HAP-1 (cell line): ENCODE measurements around the gene DDN.

Source experiments
- DNase-seq, 2 experiments: peaks; one replicate each; pipeline ENCODE4 v3.0.0-alpha.2; 2016 to 2020; ENCODE audit warnings: low spot score in 2 of 2
- H3K27me3 ChIP-seq: fragments of 250-450 bp; sonication (Bioruptor Pico); 2 replicates; pipeline ENCODE4 v1.5.1; 2020; ENCODE audit warnings: low read depth, mild to moderate bottlenecking, moderate library complexity
- H3K36me3 ChIP-seq: fragments of 250-450 bp; sonication (Bioruptor Pico); replicated peaks from 2 replicates; pipeline ENCODE4 v1.5.1; 2020; ENCODE audit warnings: mild to moderate bottlenecking
- H3K4me1 ChIP-seq: fragments of 250-450 bp; sonication (Bioruptor Pico); 2 replicates; pipeline ENCODE4 v1.5.1; 2020; ENCODE audit warnings: mild to moderate bottlenecking
- H3K4me3 ChIP-seq: fragments of 250-450 bp; sonication (Bioruptor Pico); 2 replicates; pipeline ENCODE4 v1.5.1; 2020; ENCODE audit warnings: mild to moderate bottlenecking, moderate library complexity
- H3K9me3 ChIP-seq: fragments of 250-450 bp; sonication (Bioruptor Pico); 2 replicates; pipeline ENCODE4 v1.5.1; 2020; ENCODE audit warnings: mild to moderate bottlenecking, moderate library complexity
- in situ Hi-C: fragments of 300-500 bp; cut with MboI; formaldehyde crosslinking; loops from 3 replicates; pipeline ENCODE4 v1.14.3; 2020; ENCODE audit warnings: low sequenced_read_pairs, inconsistent platforms, mixed read lengths

DDN gene

DNA sequence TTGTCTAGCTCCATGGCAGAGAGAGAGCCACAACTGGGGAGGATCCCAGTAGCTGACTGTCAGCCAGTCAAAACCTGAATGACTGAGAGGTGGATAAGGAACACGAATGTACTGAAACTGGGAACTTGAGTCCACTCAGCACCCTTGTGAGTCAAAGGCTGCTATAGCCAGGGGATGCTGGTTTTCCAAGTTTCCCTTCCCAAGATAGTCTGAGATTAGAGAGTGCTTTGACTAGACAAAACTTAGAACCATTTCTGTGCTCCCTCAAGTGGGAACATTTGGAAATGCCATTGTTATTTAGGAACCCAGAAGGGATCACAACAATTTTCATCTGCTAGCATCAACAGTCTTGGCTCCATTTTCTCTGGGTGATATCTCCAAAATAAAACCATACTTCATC, 15.4 kb upstream of the DDN start:
- no peak for DNase-seq
- Histone ChIP-seq H3K9me3 (no peaks in the 10 kb centered on the region), H3K4me1 (peaks cover 17% of the 10 kb centered on the region), H3K36me3 (peaks cover 27% of the 10 kb centered on the region), H3K4me3 (no peak overlapping the region), H3K27me3 (no peaks in the 10 kb centered on the region)
- in situ Hi-C loops: no loop called here

DNA sequence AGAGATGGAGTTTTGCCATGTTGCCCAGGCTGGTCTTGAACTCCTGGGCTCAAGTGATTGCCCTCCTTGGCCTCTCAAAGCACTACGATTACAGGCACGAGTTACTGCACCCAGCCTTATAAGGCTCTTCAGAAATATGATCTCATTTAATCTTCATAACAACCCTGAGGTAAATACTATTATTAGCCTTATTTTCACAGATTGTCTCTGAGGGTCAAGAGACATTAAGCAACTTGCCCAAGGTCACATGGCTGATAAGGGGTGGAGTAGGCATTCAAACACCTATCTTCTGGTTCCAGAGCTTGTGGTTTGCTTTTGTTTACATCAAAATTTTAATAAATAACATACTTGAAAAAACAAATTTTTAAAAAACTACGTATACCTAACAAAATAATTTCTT, 14.3 kb upstream of the DDN start:
- in situ Hi-C loops: no loop called here
- peaks cover 21% of the 10 kb centered on the region for H3K4me1 ChIP-seq
- DNase-seq: no peak
- H3K4me3 ChIP-seq: no peak overlapping the region
- H3K27me3 ChIP-seq: no peaks in the 10 kb centered on the region
- H3K9me3 ChIP-seq: no peaks in the 10 kb centered on the region
- peaks cover 29% of the 10 kb centered on the region for H3K36me3 ChIP-seq

DNA sequence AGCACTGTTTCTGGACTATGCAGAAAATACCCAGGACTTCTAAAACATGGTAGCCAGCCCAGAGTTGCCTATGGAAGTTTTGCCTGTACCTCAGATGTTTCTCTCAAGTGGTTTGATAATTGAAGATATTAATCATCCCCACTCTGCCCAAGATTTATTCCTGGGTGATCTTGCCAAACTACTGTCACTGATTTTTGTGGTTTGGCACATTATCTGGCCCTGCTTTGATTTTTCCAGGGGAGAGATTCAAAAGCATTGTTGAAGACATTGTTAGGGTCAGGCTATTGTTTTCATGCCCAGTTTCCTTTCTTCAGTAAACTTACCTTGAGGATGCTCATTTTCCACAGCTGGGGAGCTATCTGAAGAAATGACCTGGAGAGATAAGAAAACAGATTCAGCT, 13.6 kb upstream of the DDN start:
- H3K27me3 ChIP-seq: no peaks in the 10 kb centered on the region
- H3K4me3 ChIP-seq: no peak overlapping the region
- peaks cover 29% of the 10 kb centered on the region for H3K36me3 ChIP-seq
- H3K4me1 ChIP-seq: peaks cover 19% of the 10 kb centered on the region
- DNase-seq: no peak
- no peaks in the 10 kb centered on the region for H3K9me3 ChIP-seq
- in situ Hi-C loops: no loop called here

DNA sequence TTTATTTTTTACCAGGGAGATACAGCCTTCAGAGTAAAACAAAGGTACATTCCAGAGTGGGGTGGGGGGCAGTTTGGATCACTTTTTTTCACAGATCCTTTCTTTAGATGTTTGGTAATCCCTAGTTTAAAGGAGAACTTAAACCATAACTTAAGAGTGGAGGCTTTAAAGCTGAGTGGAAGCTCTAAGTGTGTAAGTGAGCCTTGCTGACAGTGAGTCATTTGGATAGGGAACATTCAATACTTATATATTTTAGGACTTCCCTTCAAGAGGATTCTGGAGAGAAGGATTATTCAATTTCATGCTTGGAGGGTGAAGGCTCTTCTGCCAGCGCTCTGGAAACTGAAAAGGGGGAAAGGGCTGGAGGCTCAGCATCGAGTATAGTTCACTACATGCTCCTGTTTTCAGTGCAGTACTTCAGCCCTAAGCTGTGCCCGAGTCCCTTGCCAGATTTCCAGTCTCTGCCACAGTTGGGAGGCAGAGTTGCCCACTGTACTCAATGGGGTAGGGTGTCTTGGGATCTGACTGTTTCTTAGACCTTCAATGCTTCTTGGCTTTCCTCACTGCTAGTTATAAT, 11.0 kb upstream of the DDN start:
- Histone ChIP-seq H3K27me3 (no peaks in the 10 kb centered on the region), H3K36me3 (peaks cover 26% of the 10 kb centered on the region), H3K4me3 (no peak overlapping the region), H3K9me3 (no peaks in the 10 kb centered on the region), H3K4me1 (peaks cover 14% of the 10 kb centered on the region)
- DNase-seq: no peak
- in situ Hi-C loops: no loop called here

DNA sequence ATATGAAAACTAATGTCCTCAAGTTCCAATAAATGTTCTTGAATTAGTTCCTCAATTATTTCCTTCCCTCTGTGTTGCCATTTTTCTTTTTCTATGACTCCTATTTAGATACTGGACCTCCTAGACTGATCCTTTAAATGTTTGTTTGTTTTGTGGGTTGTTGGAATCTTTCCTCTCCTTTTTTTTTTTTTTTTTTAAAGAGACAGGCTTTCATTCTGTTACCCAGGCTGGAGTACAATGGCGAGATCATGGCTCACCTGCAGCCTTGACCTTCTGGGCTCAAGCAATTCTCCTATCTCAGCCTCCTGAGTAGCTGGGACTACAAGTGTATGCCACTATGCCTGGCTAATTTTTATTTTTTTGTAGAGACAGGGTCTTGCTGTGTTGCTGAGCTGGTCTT, 9.8 kb upstream of the DDN start:
- in situ Hi-C loops: no loop called here
- no peak for DNase-seq
- Histone ChIP-seq H3K36me3 (peaks cover 34% of the 10 kb centered on the region), H3K4me3 (no peak overlapping the region), H3K27me3 (no peaks in the 10 kb centered on the region), H3K9me3 (no peaks in the 10 kb centered on the region), H3K4me1 (peaks cover 14% of the 10 kb centered on the region)

DNA sequence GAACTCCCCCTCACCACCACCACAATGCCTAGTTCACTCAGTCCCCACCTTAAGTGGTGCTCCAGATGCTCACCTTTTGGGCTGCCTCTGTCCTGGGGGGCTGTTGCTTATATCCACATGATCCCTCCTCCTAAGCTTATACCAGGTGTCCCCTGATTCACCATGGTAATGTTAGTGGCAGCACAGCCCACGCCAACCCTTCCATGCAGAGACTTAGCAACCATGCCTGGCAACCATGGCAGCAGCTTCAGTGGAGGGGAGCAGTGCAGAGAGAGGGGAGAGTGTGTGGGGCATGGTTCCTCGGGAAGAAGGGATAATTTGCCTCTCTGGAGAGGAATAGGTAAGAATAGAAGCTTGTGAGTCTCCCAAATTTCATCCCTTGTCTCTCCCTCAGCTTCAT, 1.2 kb upstream of the DDN start:
- Histone ChIP-seq H3K9me3 (no peaks in the 10 kb centered on the region), H3K4me1 (peaks cover 21% of the 10 kb centered on the region), H3K36me3 (peaks cover 33% of the 10 kb centered on the region), H3K4me3 (peak overlapping the region; percentile 46; the same call in 1 of the 2 replicates), H3K27me3 (no peaks in the 10 kb centered on the region)
- in situ Hi-C loops: no loop called here
- no peak for DNase-seq

DNA sequence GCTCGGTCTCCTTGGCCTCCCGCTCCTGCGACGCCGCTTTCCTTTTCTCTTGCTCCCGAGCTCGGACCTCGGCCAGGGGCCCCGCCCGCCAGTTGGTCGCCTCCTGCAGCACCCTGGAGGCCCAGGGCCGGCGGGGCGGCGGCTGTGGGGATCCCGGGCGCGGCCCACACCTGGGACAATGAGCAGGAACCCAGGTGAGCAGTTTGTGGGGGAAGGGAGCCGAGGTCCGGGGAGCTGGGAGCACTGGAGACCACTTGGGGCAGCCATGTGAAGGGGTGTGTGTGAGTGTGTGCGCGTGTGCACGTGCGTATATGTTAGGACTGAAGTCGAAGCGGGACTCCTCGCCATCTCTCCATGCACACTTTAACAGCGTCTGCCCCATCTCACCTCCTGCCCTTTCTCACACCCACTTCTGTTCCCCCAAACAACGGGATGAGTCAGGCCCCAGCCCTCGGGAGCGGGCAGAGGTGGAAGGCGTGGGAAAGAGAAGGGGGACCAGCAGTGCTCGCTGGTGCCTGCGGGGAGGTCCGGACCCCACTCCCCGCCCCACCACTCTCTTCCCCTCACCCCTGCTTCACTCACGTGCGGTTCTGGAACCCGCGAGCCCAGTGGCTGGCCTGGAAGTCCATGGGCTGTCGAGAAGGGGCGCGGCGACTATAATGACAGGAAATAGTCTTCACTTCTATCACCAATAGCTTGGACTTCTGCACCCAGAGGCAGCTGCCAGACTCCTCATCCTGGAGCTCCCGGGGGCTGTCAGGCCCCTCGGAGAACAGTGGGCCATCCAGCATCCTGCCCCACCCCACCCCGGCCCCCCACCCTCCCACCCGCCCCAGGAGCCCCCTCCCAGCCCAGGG, 450 bp downstream of the DDN start:
- Histone ChIP-seq H3K4me1 (peaks cover 24% of the 10 kb centered on the region), H3K36me3 (peaks cover 20% of the 10 kb centered on the region), H3K4me3 (peak overlapping the region; percentile 46), H3K27me3 (no peaks in the 10 kb centered on the region), H3K9me3 (no peaks in the 10 kb centered on the region)
- DNase-seq: peak in 1 of 2 experiments; percentile 51
- in situ Hi-C loops: no loop called here

DNA sequence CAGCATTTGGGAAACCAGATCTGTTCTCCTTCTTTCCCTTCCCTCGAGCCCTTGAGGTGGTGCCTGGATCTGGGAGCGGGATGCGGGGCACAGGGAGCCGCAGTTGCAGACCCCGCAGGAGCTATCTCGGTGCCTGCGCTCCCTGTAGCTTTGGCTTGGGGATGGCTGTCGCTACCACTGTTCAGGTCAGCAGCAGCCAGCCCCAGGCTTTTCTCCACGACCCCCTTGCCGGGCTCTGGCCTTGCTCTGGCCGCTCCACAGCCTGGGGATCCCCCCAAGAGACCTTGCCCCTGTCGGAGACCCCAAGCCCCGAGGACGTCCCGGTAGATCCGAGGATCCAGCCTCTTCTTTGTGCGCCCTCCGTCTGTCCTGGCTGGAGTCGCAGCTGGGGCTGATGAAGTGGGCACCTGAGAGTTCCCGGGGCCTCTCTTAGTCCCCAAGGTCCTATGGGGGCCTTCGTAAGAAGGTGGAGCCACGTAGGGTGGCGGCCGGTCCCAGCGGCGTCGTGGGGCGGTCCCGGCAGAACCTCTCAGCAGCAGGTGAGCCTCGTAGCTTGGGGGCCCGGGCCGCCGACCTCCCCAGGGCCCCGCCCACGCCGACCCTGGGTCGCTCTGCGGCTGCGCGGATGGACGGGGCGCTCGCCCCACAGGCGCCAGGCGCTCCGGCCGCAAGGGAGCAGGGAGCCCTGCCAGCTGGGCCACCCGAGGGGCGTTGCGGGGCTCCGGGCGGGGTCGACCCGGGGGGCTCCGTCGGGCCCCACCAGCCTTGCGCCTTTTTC, 1.3 kb downstream of the DDN start:
- DNase-seq: peak in 1 of 2 experiments; percentile 75
- H3K36me3 ChIP-seq: peaks cover 16% of the 10 kb centered on the region
- H3K27me3 ChIP-seq: no peaks in the 10 kb centered on the region
- in situ Hi-C loops: no loop called here
- H3K4me1 ChIP-seq: peaks cover 24% of the 10 kb centered on the region
- no peaks in the 10 kb centered on the region for H3K9me3 ChIP-seq
- peak overlapping the region; percentile 46 for H3K4me3 ChIP-seq

DNA sequence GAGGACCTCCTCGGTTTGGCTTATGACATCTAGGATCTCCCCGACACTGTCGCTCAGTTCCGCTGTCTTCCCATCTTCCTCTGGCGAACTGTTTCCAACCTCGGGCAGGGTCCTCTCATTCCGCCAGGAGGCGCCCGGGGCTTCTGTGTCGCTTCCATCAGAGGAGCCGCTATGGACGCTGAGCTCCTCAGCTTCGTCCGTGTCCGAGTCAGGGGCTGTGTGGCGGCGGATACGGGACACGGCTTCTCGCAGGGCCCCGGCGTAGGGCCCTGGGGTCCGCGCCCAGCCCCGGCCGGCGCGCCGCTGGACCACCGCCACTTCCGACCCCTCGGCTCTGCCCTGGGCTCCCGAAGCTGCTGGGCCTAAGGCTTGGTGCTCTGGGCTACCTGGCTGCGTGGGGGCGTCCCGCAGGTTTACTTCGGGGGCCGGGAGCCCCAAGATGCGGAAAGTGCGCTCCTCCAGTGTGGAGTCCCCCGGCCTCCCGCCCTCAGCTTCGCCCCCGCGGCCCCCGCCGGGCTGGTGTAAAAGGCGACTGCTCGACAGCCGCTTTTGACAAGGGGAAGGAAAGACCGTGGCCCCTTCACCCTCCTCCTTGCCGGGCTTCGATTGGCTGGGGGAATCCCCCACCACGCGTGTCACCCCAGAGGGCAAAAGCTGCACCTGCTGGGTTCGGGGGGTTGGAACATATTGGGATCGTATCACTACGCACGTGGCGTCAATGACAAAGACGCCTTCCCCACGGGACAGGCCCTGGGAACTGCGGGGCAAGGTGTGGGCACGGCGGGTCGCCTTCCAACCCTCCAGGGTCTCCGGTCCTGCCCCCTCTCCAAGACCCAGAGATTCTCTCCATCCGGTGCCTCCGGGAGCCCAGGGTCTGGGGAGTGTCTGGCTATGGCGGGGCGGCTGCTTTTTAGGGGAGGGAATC, 2.1 kb downstream of the DDN start:
- DNase-seq: peak; percentile 57 to 87
- in situ Hi-C loops: no loop called here
- Histone ChIP-seq H3K9me3 (no peaks in the 10 kb centered on the region), H3K4me1 (peaks cover 24% of the 10 kb centered on the region), H3K36me3 (peaks cover 9% of the 10 kb centered on the region), H3K4me3 (peak overlapping the region; percentile 46), H3K27me3 (no peaks in the 10 kb centered on the region)

DNA sequence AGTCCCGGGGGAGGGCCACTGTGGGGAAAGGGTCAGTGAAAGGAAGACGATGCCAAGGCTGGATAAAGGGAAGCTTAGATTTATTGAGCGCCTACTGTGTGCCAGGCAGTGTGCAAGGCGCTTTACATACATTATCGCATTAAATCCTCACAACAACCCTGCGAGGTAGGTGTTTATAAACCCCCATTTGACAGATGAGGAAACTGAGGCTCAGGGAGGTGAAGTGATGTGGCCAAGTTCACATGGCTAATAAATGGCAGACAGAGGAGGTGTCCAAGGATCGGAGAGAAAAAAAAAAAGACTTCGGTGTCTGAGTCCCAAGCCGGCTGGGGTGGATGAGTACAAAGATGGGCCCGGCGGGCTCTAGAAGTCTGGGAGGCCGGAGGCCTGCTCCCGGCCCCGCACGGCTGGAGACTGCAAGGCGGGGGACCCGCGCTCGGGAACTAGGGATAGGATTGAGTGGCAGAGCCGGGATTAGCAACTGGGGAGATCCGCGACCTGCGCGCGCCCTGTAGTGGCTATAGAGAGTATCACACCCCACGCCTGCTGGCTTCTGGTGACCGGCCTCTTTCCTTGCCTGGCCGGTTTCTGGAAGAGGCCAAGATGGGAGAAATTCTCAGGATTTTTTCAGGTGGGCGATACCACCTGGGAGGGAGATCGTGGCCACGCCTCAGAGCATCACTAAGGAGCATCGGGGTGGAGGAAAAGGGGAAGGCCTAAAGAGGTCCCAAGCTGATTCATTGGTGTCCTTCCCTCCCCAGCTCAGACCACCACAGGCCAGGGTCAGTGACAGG, 3.9 kb downstream of the DDN start:
- H3K27me3 ChIP-seq: no peaks in the 10 kb centered on the region
- H3K4me1 ChIP-seq: peaks cover 26% of the 10 kb centered on the region
- no peak overlapping the region for H3K4me3 ChIP-seq
- no peaks in the 10 kb centered on the region for H3K9me3 ChIP-seq
- DNase-seq: peak; percentile 82 to 93
- in situ Hi-C loops: no loop called here
- H3K36me3 ChIP-seq: no peaks in the 10 kb centered on the region

DNA sequence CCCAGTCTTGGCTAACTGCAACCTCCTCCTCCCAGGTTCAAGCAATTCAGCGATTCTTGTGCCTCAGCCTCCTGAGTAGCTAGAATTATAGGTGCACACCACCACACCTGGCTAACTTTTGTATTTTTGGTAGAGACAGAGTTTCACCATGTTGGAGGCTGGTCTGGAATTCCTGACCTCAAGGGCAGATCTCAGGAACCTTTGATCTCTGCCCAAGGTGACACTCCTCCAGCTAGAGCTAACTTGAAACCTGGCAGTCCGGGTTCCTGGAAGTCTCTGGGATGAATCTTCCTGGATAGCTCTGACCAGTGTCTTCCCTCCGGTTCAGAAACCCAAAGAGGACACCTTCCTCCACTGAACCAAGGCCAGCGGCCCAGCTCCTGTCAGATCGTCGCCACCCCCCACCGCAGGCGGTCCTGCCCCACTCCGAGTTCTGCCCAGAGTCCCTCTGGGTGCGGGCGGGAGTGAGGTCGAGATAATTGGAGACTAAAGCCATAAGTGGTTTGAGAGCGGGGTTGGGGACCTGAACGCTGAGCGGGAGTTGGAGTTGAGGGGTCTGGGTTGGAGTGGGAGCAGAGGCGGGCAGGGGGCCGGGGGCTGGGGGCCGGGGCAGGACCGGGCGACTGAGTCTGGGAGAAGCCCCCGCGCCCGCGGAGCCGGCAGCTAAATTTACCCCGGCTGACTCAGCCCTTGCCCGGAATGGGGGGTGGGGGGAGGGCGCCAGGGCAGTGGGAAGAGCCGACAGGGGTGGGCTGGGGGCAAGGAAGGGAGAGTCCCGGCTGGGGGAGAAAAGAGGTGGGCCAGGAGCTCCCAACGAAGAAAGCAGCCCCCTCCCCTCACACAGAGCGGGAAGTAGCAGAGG, 4.7 kb downstream of the DDN start:
- DNase-seq: no peak
- no peaks in the 10 kb centered on the region for H3K9me3 ChIP-seq
- no peaks in the 10 kb centered on the region for H3K27me3 ChIP-seq
- no peak overlapping the region for H3K4me3 ChIP-seq
- in situ Hi-C loops: no loop called here
- H3K4me1 ChIP-seq: peaks cover 23% of the 10 kb centered on the region
- H3K36me3 ChIP-seq: no peaks in the 10 kb centered on the region

DNA sequence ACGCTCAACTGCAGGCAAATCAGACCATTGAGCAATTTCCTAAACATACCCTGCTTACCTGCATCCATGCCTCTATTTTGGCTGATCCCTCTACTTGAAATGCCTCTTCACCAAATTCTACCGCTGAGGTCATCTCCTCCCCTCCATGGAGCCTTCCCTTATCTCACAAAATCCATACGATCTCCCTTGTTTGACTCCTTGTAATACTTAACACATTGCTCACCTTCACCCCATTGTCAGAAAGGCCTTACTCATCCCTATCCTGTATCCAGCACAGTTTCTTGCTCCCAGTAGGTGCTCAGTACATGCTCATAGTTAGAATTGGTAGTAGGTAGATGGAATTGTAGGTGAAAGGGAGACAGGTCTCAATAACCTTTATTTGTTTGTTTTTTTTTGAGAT, 5.4 kb downstream of the DDN start:
- Histone ChIP-seq H3K27me3 (no peaks in the 10 kb centered on the region), H3K9me3 (no peaks in the 10 kb centered on the region), H3K36me3 (no peaks in the 10 kb centered on the region), H3K4me3 (no peak overlapping the region), H3K4me1 (peaks cover 22% of the 10 kb centered on the region)
- in situ Hi-C loops: no loop called here
- no peak for DNase-seq
